Osteocyte (in vitro differentiated cells): ENCODE results near the gene CPA5. TPM values are rescaled to one million over a fixed set of nuclear protein-coding genes. Genes with fewer than 3 reads are reported as not detected.

Source experiments
- DNase-seq: peaks from one replicate; pipeline ENCODE4 v3.0.0; 2021; ENCODE audit warnings: mixed read lengths; ENCODE audit not compliant: unreplicated experiment; ENCODE audit errors: extremely low spot score
- H3K27ac Mint-ChIP-seq: one replicate; pipeline ENCODE4 v1.8.0; 2021; ENCODE audit warnings: mild to moderate bottlenecking, mixed read lengths; ENCODE audit not compliant: unreplicated experiment
- H3K27me3 Mint-ChIP-seq: one replicate; pipeline ENCODE4 v1.8.0; 2021; ENCODE audit warnings: mixed read lengths; ENCODE audit not compliant: unreplicated experiment
- H3K36me3 Mint-ChIP-seq: one replicate; pipeline ENCODE4 v1.8.0; 2021; ENCODE audit warnings: mixed read lengths; ENCODE audit not compliant: unreplicated experiment
- H3K4me1 Mint-ChIP-seq: one replicate; pipeline ENCODE4 v1.8.0; 2021; ENCODE audit warnings: mixed read lengths; ENCODE audit not compliant: unreplicated experiment
- H3K4me3 Mint-ChIP-seq: one replicate; pipeline ENCODE4 v1.8.0; 2021; ENCODE audit warnings: mild to moderate bottlenecking, moderate library complexity, mixed read lengths; ENCODE audit not compliant: unreplicated experiment
- H3K9me3 Mint-ChIP-seq: one replicate; pipeline ENCODE4 v1.8.0; 2021; ENCODE audit warnings: mixed read lengths; ENCODE audit not compliant: unreplicated experiment
- total RNA-seq: library from RNA; stranded (reverse); gene quantifications from 2 replicates; pipeline ENCODE4 v1.2.1, GENCODE V29; 2021
- TF ChIP-seq, protein P1 (sequence below): fragments of 200-600 bp; sonication (generic); IDR thresholded peaks from 2 replicates; pipeline ENCODE4 v1.5.0; 2021; ENCODE audit warnings: antibody characterized with exemption, mild to moderate bottlenecking, moderate library complexity

CPA5 gene
- total RNA-seq, 1 donor from 2014 or later: 0.51 TPM

DNA sequence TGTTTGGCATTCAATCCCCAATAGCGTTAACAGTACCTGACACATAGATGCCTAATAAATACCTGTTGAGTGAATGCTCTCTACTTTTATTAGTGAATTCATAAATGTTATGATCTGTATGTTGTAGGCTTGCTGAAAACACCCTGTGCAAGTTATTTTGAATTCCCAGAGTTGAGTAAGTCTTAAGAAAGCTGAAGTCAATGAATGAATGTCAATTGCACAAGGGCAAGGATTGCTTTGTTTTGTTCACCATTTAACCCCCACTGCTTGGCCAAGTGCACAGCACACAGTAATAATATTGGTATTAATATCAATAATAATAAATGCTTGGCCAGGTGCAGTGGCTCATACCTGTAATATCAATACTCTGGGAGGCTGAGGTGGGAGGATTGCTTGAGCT is 45.9 kb downstream of the CPA5 start:
- Mint-ChIP-seq H3K27me3 (no peaks in the 10 kb centered on the region), H3K4me1 (peaks cover 34% of the 10 kb centered on the region), H3K36me3 (no peaks in the 10 kb centered on the region), H3K9me3 (peaks cover 3% of the 10 kb centered on the region), H3K4me3 (no peak overlapping the region), H3K27ac (no peak overlapping the region)
- no peak for DNase-seq
- TF ChIP-seq, protein P1, sequence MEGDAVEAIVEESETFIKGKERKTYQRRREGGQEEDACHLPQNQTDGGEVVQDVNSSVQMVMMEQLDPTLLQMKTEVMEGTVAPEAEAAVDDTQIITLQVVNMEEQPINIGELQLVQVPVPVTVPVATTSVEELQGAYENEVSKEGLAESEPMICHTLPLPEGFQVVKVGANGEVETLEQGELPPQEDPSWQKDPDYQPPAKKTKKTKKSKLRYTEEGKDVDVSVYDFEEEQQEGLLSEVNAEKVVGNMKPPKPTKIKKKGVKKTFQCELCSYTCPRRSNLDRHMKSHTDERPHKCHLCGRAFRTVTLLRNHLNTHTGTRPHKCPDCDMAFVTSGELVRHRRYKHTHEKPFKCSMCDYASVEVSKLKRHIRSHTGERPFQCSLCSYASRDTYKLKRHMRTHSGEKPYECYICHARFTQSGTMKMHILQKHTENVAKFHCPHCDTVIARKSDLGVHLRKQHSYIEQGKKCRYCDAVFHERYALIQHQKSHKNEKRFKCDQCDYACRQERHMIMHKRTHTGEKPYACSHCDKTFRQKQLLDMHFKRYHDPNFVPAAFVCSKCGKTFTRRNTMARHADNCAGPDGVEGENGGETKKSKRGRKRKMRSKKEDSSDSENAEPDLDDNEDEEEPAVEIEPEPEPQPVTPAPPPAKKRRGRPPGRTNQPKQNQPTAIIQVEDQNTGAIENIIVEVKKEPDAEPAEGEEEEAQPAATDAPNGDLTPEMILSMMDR: no peak

DNA sequence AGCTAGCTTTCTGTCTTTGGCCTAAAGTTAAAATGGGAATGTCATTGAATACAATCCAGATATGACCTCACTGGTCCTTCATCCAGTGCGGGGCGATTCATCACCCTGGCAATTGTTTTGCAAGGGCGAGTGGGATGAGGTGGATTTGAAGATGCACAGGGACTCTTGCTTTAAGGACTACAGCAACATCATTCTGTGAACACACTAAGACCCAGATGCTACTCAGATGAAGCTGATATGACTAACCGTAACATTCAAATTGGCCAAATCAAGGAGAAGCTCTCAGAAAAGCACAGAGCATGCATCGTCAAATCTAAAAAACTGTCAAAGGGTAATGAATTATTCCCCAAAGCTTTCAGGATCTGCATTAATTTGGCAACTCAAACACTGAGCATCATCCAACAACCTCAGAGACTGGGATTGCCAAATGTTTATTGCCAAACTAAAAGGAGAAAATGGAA is 48.5 kb downstream of the CPA5 start:
- TF ChIP-seq, protein P1: no peak
- peaks cover 3% of the 10 kb centered on the region for H3K9me3 Mint-ChIP-seq
- H3K27ac Mint-ChIP-seq: no peak overlapping the region
- H3K36me3 Mint-ChIP-seq: peaks cover under 1% of the 10 kb centered on the region
- H3K4me3 Mint-ChIP-seq: no peak overlapping the region
- H3K4me1 Mint-ChIP-seq: peaks cover 47% of the 10 kb centered on the region
- no peaks in the 10 kb centered on the region for H3K27me3 Mint-ChIP-seq
- DNase-seq: no peak

DNA sequence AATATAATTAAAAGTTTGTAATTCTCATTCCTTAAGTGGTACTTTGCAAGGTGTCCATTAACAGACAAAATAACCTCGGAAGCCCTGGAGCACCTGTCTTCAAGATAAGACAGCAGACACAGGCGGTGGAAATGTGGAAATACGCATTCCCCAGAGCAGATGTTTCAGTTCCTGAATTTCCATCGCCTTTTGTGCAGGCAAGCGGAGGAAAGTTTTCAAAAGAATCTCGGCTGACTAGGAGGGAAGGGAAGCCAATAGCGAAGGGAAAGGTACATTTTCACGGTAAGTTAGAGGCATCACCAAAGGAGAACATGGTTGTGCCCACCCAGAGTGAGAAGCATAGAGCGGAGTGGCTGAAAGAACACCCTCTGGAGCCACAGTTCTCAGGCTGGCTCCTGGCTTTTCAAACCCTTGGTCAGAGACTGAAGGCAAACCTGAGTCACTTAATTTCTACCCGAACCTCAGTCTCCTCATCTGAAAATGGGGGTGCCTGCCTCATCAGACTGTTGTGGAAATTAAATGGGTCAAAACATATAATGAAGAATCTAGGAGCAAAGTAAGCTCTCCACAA is 49.3 kb downstream of the CPA5 start:
- Mint-ChIP-seq H3K36me3 (peaks cover 3% of the 10 kb centered on the region), H3K4me1 (peaks cover 50% of the 10 kb centered on the region), H3K27me3 (no peaks in the 10 kb centered on the region), H3K9me3 (peaks cover under 1% of the 10 kb centered on the region), H3K27ac (no peak overlapping the region), H3K4me3 (no peak overlapping the region)
- DNase-seq: no peak
- TF ChIP-seq, protein P1: no peak

DNA sequence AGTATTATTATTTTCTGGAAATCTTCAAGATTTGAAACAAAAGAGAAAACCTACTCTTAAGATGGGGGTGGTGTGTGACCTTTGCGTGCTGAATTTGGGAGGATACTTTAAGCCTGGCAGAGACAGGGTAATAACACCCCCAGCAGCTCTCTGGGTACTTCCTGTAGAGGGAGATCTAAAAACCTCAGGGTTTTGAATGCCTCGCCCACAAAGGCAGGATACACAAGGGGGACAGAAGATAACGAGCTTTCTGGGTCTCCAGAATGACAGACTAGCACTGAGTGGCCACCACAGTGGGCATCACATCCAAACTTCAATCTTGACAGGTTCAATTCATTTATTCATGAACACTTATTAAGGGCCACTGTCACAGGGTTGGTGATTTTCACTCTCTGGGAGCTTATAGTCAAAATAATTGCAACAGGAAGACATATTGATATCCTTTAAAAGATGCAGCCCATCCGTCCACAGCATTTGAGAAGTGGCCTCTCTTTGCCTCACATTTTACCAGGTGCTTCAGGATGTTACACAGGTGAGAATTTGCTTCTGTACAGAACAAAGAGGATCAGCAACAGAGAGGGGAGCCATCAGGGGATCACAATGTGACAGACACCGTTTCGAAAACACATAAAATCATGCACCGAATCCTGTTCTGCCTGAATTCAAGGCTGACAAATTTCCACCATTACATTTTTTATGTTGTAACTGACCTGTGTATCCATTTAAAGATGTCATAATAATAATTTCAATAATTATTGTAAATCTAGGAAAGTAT is 50.0 kb downstream of the CPA5 start:
- Mint-ChIP-seq H3K27me3 (no peaks in the 10 kb centered on the region), H3K27ac (no peak overlapping the region), H3K4me1 (peaks cover 53% of the 10 kb centered on the region), H3K36me3 (peaks cover 3% of the 10 kb centered on the region), H3K9me3 (no peaks in the 10 kb centered on the region), H3K4me3 (no peak overlapping the region)
- TF ChIP-seq, protein P1: no peak
- no peak for DNase-seq

DNA sequence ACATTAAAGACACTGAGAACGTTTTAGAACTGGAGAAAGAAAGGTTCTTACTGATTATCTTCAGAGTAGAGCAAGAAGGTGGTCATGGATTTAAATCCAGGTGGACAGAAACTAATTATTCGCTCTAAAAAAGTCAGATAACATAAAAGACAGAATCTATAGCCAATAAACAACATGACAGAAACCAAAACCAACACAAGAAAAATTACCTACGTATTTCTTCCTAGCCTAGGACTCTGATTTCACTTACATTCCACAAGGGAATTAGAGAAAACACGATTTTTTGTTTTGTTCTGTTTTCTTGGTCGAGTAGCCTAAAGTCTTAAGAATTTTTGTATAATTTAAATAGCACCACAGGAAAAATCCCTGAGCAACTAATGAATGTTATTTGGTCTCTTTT is 50.8 kb downstream of the CPA5 start:
- no peaks in the 10 kb centered on the region for H3K9me3 Mint-ChIP-seq
- H3K36me3 Mint-ChIP-seq: peaks cover 7% of the 10 kb centered on the region
- TF ChIP-seq, protein P1: no peak
- H3K27ac Mint-ChIP-seq: no peak overlapping the region
- H3K4me3 Mint-ChIP-seq: no peak overlapping the region
- H3K27me3 Mint-ChIP-seq: no peaks in the 10 kb centered on the region
- H3K4me1 Mint-ChIP-seq: peaks cover 61% of the 10 kb centered on the region
- no peak for DNase-seq
